Omental fat pad (tissue), 4 donors: ENCODE results near the gene ZNF428. TPM values are rescaled to one million over a fixed set of nuclear protein-coding genes. Genes with fewer than 3 reads are reported as not detected.

Source experiments
- ATAC-seq: fragments of 150-250 bp; one replicate; pipeline ENCODE4 v1.9.1; 2016; ENCODE audit warnings: mild to moderate bottlenecking, moderate library complexity; ENCODE audit not compliant: low FRiP score
- DNase-seq: peaks from one replicate; pipeline ENCODE4 v3.0.0-alpha.2; 2019; ENCODE audit warnings: low spot score
- total RNA-seq, 4 donors: library from RNA; depleted of rRNA; stranded (reverse); fragments of >200 nt; gene quantifications; one replicate each; pipeline ENCODE4 v1.1.0, GENCODE V29; 2016
- TF ChIP-seq, protein P1 (sequence below), 3 donors: fragments of 450-650 bp; IDR thresholded peaks; one replicate each; pipeline ENCODE4 v1.5.1; 2016 to 2017; ENCODE audit warnings: antibody characterized with exemption in 3 of 3, mild to moderate bottlenecking in 3 of 3, moderate library complexity in 2 of 3

The ZNF428 gene
- total RNA-seq, 4 donors from 2014 or later, result 15.4 to 22.1 (median 16.2) TPM

DNA sequence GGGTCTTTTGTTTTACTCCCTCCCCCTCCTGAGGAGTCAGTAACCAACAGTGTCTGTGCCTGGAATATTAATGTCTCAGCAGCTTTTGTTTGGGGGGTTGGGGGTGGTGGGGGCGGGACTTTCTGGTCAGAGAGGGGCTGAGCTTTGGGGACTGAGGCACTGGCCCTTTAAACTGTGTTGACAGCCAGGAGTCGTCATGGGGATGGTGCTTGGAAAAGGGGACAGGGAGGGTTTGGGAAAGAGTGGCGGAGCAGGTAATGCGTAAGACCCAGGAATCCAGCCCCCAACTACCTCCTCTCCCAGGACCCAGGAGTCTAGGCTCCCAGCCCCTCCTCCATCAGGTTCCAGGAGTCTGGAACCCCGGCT is 15.1 kb upstream of the ZNF428 start:
- DNase-seq (no peak), ATAC-seq (no peak)
- TF ChIP-seq, protein P1, sequence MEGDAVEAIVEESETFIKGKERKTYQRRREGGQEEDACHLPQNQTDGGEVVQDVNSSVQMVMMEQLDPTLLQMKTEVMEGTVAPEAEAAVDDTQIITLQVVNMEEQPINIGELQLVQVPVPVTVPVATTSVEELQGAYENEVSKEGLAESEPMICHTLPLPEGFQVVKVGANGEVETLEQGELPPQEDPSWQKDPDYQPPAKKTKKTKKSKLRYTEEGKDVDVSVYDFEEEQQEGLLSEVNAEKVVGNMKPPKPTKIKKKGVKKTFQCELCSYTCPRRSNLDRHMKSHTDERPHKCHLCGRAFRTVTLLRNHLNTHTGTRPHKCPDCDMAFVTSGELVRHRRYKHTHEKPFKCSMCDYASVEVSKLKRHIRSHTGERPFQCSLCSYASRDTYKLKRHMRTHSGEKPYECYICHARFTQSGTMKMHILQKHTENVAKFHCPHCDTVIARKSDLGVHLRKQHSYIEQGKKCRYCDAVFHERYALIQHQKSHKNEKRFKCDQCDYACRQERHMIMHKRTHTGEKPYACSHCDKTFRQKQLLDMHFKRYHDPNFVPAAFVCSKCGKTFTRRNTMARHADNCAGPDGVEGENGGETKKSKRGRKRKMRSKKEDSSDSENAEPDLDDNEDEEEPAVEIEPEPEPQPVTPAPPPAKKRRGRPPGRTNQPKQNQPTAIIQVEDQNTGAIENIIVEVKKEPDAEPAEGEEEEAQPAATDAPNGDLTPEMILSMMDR (IDR thresholded peaks at IDR 0.05), result no peak

DNA sequence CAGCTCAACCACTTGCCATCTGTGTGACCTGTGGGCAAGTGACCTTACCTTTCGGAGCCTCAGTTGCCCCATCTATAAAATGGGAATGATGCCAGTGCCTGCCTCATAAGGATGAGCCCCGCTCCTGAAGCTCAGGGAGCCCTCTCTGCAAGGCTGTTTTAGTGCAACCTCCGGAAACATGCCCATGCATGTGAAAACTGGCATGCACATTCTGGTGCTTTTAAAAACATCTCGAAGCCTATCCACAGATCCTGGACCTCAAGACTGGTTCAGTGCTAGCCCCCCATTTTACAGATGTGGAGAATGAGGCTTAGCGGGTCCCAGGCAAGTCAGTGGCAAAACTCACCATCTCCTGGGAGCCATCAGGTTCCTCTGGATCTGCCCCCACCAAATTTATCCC is 14.6 kb upstream of the ZNF428 start:
- DNase-seq (no peak), ATAC-seq (no peak)
- TF ChIP-seq, protein P1 (IDR thresholded peaks at IDR 0.05), result no peak

DNA sequence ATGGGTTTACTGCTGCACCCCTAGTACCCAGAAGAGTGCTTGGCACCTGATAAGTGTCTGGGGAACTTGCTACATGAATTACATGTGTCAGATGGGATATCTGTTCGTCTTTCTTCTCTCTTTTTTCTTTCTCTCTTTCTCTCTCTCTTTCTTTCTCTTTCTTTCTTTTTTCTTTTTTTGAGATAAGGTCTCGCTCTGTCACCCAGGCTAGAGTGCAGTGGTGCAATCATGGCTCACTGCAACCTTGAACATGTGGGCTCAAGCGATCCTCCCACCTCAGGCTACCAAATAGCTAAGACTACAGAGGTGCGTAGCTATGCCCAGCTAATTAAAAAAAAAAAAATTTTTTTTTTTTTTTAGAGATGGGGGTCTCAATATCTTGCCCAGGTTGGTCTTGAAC is 14.1 kb upstream of the ZNF428 start:
- DNase-seq (no peak), ATAC-seq (no peak)
- TF ChIP-seq, protein P1 (IDR thresholded peaks at IDR 0.05), result no peak

DNA sequence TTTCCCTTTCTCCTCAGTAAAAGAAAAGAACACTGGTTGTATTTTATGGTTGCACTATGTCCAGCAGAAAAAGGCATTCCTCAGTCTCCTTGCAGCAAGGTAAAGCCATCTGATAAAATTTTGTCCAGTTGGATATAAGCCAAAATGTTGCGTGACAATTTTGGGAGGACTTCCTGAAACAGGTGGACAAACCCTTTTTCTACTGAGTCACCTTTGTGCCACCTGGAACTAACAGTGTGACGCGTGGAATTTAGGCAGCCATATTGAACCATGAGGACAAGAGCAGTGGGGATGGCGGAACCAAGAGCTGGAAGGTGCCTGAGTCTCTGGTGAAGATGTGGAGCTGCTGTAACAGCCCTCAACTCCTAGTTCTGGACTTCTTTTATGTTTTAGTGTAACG is 12.1 kb upstream of the ZNF428 start:
- ATAC-seq (no peak), DNase-seq (no peak)
- TF ChIP-seq, protein P1 (IDR thresholded peaks at IDR 0.05), result no peak

DNA sequence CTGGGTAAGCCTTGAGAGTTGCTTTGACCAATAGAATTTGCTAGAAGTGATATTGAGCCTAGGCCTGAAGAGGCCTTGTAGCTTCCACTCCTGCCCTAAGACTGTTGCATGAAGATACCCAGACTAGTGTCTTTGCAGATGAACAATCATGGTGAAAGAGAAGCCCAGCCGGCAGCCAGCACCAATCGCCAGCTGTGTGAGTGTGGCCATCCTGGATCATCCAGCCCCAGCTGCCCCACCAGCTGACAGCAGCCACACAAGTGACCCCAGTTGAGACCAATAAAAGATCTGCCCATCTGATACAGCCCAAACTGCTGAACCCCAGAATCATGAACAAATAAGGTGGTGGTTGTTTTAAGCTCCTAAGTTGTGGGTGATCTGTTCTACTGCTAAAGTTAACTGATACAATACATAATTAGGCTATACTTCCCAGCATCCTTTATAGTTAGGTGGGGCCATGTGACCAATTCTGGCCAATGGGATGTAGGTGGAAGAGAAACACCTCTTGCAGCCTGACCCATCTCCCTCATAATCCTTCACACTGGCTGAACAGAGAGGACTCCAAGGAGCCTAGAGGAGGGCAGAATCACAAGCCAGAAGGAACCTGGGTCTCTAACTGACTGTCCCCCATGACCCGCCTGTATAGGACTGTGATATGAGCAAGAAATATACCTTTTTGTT is 9.4 kb upstream of the ZNF428 start:
- ATAC-seq, result no peak
- DNase-seq, result no peak
- TF ChIP-seq, protein P1 (IDR thresholded peaks at IDR 0.05), result no peak

DNA sequence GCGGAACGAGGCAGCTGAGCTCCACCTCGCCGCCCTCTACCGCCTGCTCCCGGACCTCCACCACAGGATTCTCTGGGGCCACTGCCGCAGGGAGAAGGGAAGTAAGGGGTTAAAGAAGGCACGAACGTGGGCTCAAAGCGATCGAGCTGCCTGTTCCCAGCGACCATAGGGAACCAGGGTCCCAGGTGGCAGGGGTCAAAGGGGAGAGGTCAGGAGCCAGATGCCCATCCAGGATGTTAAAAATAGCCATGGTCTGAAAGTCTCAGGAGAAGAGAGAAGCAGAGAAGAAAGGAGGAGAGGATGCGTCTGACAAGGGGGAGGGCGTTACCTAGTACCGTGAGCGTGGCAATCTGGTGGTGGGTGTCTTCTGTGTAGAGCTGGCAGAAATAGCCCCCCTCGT is 7.4 kb upstream of the ZNF428 start:
- TF ChIP-seq, protein P1 (IDR thresholded peaks at IDR 0.05), result no peak
- DNase-seq, result no peak
- no peak for ATAC-seq

DNA sequence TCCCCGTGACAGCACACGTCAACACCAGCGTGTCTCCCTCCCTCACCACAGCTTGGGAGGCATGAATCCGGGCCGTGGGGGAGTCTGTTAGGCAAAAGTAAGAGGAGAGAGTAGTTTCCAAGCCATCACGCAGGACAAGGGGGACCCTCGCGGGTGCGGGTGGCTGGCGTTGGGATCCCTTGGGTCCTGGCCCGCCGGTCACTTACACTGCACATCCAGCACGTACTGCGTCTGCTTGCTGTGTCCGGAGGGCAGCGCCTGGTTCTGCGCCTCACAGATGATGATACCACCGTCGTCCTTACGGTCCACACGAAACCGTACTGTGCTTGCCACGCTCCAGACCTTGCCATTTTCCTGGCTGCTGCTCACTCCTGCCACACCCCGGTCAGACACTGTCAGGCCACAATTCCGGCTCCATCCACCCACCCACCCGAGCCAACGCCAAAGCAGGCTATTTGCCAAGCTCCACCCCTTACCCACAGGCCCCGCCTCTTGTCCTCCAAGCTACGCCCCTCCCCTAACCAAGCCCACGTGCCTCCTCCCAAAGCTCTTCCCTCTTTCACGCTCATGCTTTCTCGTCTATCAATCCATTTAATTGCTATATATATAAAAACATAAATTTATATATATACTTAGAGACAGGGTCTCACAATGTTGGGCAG is 6.6 kb upstream of the ZNF428 start:
- ATAC-seq, result no peak
- no peak for DNase-seq

More for the DNA sequence above, 6.6 kb upstream of the ZNF428 start:
- TF ChIP-seq, protein P1 (IDR thresholded peaks at IDR 0.05), result no peak
